Measurements from ENCODE around the gene PABPN1. TPM values are rescaled to one million over a fixed set of nuclear protein-coding genes. Genes with fewer than 3 reads are reported as not detected.

PABPN1 gene
- total and polyA plus RNA-seq, 2 of the 13 experiments (the other 11 are each of a cell fraction or from before 2014, with no cell fraction given): 233 to 524 TPM

DNA sequence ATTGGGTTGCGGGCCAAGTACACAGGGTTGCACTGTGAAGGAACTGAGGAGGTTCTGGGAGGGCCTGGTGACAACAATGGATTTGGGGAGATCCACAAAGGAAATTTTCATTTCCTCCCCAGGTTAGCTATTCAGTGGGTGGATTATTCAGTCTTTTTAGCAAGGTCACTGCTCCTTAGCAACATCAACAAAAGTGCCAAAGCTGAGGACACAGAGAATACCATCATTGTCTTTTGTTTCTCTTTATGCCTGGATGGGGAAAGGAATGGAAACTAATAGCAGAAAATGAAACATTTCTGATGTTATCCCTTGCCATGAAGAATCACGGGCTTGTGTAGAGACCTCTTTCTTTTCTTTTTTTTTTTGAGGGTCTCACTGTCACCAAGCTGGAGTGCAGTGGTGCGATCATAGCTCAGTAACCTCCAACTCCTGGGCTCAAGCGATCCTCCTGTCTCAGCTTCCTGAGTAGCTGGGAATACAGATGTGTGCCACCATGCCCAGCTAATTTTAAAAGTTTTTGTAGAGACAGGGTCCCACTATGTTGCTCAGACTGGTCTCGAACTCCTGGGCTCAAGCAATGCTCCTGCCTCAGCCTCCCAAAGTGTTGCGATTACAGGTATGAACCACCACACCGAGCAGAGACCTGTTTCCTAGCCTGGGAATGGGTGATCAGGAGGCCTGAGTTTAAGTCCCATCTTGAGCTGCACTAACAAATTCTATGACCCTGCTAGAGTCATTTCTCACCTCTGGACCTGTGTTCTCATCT, 25.1 kb upstream of the PABPN1 start:
- DNase-seq (ENCODE audit: low spot score) (no peak), FAIRE-seq (no peak), ATAC-seq (no peak)
- Histone ChIP-seq H3K9me3 (ENCODE audit: low read length) (no peaks in the 10 kb centered on the region), H3K4me1 (ENCODE audit: insufficient read depth, low read length) (peaks cover 33% of the 10 kb centered on the region), H3K27me3 (ENCODE audit: control insufficient read depth in 1 of 2, insufficient read depth in 2 of 2, low read length in 2 of 2) (no peaks in the 10 kb centered on the region; a peak in 1 of 5 replicates), H3K4me3 (replicated peaks in 1 of 3; ENCODE audit: insufficient read depth in 1 of 3, low read depth in 2 of 3, low read length in 3 of 3) (no peak overlapping the region), H4K20me1 (ENCODE audit: insufficient read depth, low read length) (no peaks in the 10 kb centered on the region), H3K27ac (ENCODE audit: extremely low read length, insufficient read depth, low read length) (no peak overlapping the region), H3K36me3 (replicated peaks in 1 of 2; ENCODE audit: control insufficient read depth in 1 of 2, insufficient read depth in 2 of 2, low read length in 2 of 2) (peaks cover 3% of the 10 kb centered on the region in 2 experiments; a peak in 1 of 5 replicates), H3K9ac (ENCODE audit: insufficient read depth, low read depth, low read length) (no peak overlapping the region), H3K79me2 (ENCODE audit: insufficient read depth, low read length) (peaks cover 4% of the 10 kb centered on the region), H2AFZ (ENCODE audit: low read length) (no peak overlapping the region), H3K4me2 (ENCODE audit: low read depth, low read length) (no peak overlapping the region)
- CTCF ChIA-PET (ENCODE audit: low intra/inter-chr PET ratio, low total read pairs): interaction anchor here (1.8 to 2.2 kb wide), 2 partner anchors 10 to 31 kb away, joined by 8 to 22 read pairs; partner anchors contain the start of gene HOMEZ
- 98% methylated on average over 7 of the region's 7 CpGs for WGBS (ENCODE audit: low lambda C conversion rate)
- no TSS peak for BruUV-seq (replicated peaks)
- in situ Hi-C loops (cut with HindIII; ENCODE audit: extremely low pct_ligation_motif_present, low pct_unique_long_range_greater_than_20kb) (loop anchor here (5.0 kb wide), 1 partner anchor 34 kb away; no protein-coding TSS in a partner anchor), intact Hi-C loops (cut with micrococcal nuclease; ENCODE audit: unreplicated experiment) (loop anchor here (5.0 kb wide), 1 partner anchor 174 kb away; no protein-coding TSS in a partner anchor)
- POLR2A ChIA-PET: interaction anchor here (1.0 to 18.7 kb wide), 4 partner anchors 10 to 25 kb away, joined by 3 to 1053 read pairs (median 20); partner anchors contain the start of genes BCL2L2, HOMEZ and PABPN1
- TF ChIP-seq TEAD3 (CRISPR knock-in tag; optimal IDR thresholded peaks at IDR 0.05; ENCODE audit: borderline replicate concordance) (no peak), ZNF124 (CRISPR knock-in tag; IDR thresholded peaks at IDR 0.05) (no peak), ZNF749 (CRISPR knock-in tag; IDR thresholded peaks at IDR 0.05; ENCODE audit: borderline replicate concordance) (peak; percentile 61; the same call in 1 of the 2 replicates), ZNF33A (CRISPR knock-in tag; IDR thresholded peaks at IDR 0.05; ENCODE audit: borderline replicate concordance) (0 out of 2 replicates have a peak, but pooled peaks have one; percentile 12), FOXK2 (IDR thresholded peaks at IDR 0.05) (no peak), FOXC1 (CRISPR knock-in tag; IDR thresholded peaks at IDR 0.05; ENCODE audit: borderline replicate concordance) (0 out of 2 replicates have a peak, but pooled peaks have one; percentile 49), KLF12 (CRISPR knock-in tag; IDR thresholded peaks at IDR 0.05; ENCODE audit: borderline replicate concordance) (no peak), ZNF468 (CRISPR knock-in tag; IDR thresholded peaks at IDR 0.05) (no peak), XRCC5 (optimal IDR thresholded peaks at IDR 0.05; ENCODE audit: low read length) (no peak), FOXO1 (CRISPR knock-in tag; IDR thresholded peaks at IDR 0.05) (no peak), POLR2A (IDR thresholded peaks at IDR 0.05; ENCODE audit: insufficient read depth in 1 of 2, low read depth in 2 of 2, low read length in 2 of 2) (0 out of 4 replicates have a peak, but pooled peaks of 1 of the 2 experiments have one; percentile 23), POLR2AphosphoS5 (IDR thresholded peaks at IDR 0.05; ENCODE audit: low read depth, low read length) (0 out of 2 replicates have a peak, but pooled peaks have one; percentile 20)
- TF ChIP-seq, protein P1, sequence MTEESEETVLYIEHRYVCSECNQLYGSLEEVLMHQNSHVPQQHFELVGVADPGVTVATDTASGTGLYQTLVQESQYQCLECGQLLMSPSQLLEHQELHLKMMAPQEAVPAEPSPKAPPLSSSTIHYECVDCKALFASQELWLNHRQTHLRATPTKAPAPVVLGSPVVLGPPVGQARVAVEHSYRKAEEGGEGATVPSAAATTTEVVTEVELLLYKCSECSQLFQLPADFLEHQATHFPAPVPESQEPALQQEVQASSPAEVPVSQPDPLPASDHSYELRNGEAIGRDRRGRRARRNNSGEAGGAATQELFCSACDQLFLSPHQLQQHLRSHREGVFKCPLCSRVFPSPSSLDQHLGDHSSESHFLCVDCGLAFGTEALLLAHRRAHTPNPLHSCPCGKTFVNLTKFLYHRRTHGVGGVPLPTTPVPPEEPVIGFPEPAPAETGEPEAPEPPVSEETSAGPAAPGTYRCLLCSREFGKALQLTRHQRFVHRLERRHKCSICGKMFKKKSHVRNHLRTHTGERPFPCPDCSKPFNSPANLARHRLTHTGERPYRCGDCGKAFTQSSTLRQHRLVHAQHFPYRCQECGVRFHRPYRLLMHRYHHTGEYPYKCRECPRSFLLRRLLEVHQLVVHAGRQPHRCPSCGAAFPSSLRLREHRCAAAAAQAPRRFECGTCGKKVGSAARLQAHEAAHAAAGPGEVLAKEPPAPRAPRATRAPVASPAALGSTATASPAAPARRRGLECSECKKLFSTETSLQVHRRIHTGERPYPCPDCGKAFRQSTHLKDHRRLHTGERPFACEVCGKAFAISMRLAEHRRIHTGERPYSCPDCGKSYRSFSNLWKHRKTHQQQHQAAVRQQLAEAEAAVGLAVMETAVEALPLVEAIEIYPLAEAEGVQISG (CRISPR knock-in tag; IDR thresholded peaks at IDR 0.05): 0 out of 2 replicates have a peak, but pooled peaks have one; percentile 17
